ENCODE results near the gene PDS5A.
"Not testable (repeated sequence)": the region's sequence is repeated elsewhere in the genome, so short reads cannot be mapped to it uniquely, and the experiment has no call there.

Gene PDS5A

DNA sequence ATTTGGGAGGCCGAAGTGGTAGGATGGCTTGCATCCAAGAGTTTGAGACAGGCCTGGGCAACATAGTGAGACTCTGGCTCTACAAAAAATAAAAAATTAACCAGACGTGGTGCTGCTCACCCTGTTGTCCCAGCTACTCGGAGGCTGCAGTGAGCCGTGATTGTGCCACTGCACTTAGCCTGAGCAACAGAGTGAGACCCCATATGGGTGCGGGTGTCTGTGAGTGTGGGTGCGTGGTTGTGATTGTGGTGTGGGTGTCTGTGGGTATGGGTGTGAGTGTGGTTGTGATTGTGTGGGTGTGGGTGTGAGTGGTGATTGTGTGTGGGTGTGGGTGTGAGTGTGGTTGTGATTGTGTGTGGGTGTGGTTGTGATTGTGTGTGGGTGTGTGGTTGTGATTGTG, 165.2 kb downstream of the PDS5A start:
- no peaks in the 10 kb centered on the region for H3K27me3 ChIP-seq (ENCODE audit: control insufficient read depth, low read length)
- H4K20me1 ChIP-seq (ENCODE audit: control insufficient read depth, insufficient read depth, low read depth, low read length): no peaks in the 10 kb centered on the region
- H3K36me3 ChIP-seq (ENCODE audit: control insufficient read depth, low read length): no peaks in the 10 kb centered on the region
- H3K27ac ChIP-seq (ENCODE audit: low read depth, low read length): no peak overlapping the region
- H3K4me1 ChIP-seq (ENCODE audit: control insufficient read depth, low read length): peaks cover 5% of the 10 kb centered on the region; the same call in 1 of the 2 replicates
- peaks cover 15% of the 10 kb centered on the region for H3F3A ChIP-seq (ENCODE audit: control insufficient read depth, insufficient read depth)
- peaks cover 8% of the 10 kb centered on the region; the same call in 1 of the 2 replicates for H3K9me3 ChIP-seq (ENCODE audit: control insufficient read depth, insufficient read depth, low read length)
- TF ChIP-seq, protein P1, sequence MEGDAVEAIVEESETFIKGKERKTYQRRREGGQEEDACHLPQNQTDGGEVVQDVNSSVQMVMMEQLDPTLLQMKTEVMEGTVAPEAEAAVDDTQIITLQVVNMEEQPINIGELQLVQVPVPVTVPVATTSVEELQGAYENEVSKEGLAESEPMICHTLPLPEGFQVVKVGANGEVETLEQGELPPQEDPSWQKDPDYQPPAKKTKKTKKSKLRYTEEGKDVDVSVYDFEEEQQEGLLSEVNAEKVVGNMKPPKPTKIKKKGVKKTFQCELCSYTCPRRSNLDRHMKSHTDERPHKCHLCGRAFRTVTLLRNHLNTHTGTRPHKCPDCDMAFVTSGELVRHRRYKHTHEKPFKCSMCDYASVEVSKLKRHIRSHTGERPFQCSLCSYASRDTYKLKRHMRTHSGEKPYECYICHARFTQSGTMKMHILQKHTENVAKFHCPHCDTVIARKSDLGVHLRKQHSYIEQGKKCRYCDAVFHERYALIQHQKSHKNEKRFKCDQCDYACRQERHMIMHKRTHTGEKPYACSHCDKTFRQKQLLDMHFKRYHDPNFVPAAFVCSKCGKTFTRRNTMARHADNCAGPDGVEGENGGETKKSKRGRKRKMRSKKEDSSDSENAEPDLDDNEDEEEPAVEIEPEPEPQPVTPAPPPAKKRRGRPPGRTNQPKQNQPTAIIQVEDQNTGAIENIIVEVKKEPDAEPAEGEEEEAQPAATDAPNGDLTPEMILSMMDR (IDR thresholded peaks at IDR 0.05; ENCODE audit: low read depth, low read length, poor library complexity, severe bottlenecking): no peak
- TF ChIP-seq EZH2phosphoT487 (IDR thresholded peaks at IDR 0.05; ENCODE audit: borderline replicate concordance, low read length): no peak
- no peaks in the 10 kb centered on the region for H3K9me2 ChIP-seq (replicated peaks; ENCODE audit: control insufficient read depth, low read length)
- no peak overlapping the region for H3K4me2 ChIP-seq (ENCODE audit: low read length)
- no peak overlapping the region for H3K4me3 ChIP-seq (ENCODE audit: low read length)
- no peaks in the 10 kb centered on the region for H3K79me2 ChIP-seq (ENCODE audit: control insufficient read depth, low read length)

DNA sequence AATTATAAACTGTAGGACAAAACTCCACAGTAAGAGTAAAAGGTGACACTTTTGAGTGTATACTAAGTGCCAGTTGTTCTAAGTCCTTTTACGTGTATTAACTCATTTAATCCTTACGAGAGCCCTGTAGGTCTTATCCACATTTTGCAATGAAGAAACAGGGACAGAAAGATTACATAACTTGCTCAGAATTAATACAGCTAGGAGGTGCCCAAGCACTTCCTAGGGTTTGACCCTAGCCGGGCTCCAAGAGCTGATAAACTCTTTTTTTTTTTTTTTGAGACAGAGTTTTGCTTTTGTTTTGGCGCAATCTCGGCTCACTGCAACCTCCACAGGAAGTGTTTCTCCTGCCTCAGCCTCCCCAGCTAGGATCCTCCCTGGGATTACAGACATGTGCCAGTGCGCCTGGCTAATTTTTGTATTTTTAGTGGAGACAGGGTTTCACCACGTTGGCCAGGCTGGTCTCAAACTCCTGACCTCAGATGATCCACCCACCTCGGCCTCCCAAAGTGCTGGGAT, 169.4 kb downstream of the PDS5A start:
- H3F3A ChIP-seq (ENCODE audit: control insufficient read depth, insufficient read depth): no peaks in the 10 kb centered on the region
- no peaks in the 10 kb centered on the region for H3K4me1 ChIP-seq (ENCODE audit: control insufficient read depth, low read length)
- H3K4me3 ChIP-seq (ENCODE audit: low read length): no peak overlapping the region
- H4K20me1 ChIP-seq (ENCODE audit: control insufficient read depth, insufficient read depth, low read depth, low read length): no peaks in the 10 kb centered on the region
- H3K9me3 ChIP-seq (ENCODE audit: control insufficient read depth, insufficient read depth, low read length): no peaks in the 10 kb centered on the region; the same call in 1 of the 2 replicates
- no peak overlapping the region for H3K4me2 ChIP-seq (ENCODE audit: low read length)
- H3K79me2 ChIP-seq (ENCODE audit: control insufficient read depth, low read length): no peaks in the 10 kb centered on the region
- H3K27me3 ChIP-seq (ENCODE audit: control insufficient read depth, low read length): no peaks in the 10 kb centered on the region
- TF ChIP-seq, protein P1 (IDR thresholded peaks at IDR 0.05; ENCODE audit: low read depth, low read length, poor library complexity, severe bottlenecking): no peak
- TF ChIP-seq EZH2phosphoT487 (IDR thresholded peaks at IDR 0.05; ENCODE audit: borderline replicate concordance, low read length): no peak
- no peaks in the 10 kb centered on the region for H3K9me2 ChIP-seq (replicated peaks; ENCODE audit: control insufficient read depth, low read length)
- no peak overlapping the region for H3K27ac ChIP-seq (ENCODE audit: low read depth, low read length)
- H3K36me3 ChIP-seq (ENCODE audit: control insufficient read depth, low read length): no peaks in the 10 kb centered on the region

- Histone ChIP-seq H3K79me2 (ENCODE audit: control insufficient read depth, low read length) (no peaks in the 10 kb centered on the region), H3K9me2 (replicated peaks; ENCODE audit: control insufficient read depth, low read length) (no peaks in the 10 kb centered on the region), H3K4me3 (ENCODE audit: low read length) (no peak overlapping the region), H3F3A (ENCODE audit: control insufficient read depth, insufficient read depth) (no peaks in the 10 kb centered on the region), H3K27ac (ENCODE audit: low read depth, low read length) (no peak overlapping the region), H3K4me2 (ENCODE audit: low read length) (no peak overlapping the region), H3K36me3 (ENCODE audit: control insufficient read depth, low read length) (no peaks in the 10 kb centered on the region), H3K27me3 (ENCODE audit: control insufficient read depth, low read length) (no peaks in the 10 kb centered on the region), H3K9me3 (ENCODE audit: control insufficient read depth, insufficient read depth, low read length) (no peaks in the 10 kb centered on the region), H4K20me1 (ENCODE audit: control insufficient read depth, insufficient read depth, low read depth, low read length) (no peaks in the 10 kb centered on the region), H3K4me1 (ENCODE audit: control insufficient read depth, low read length) (no peaks in the 10 kb centered on the region)
- TF ChIP-seq EZH2phosphoT487 (IDR thresholded peaks at IDR 0.05; ENCODE audit: borderline replicate concordance, low read length): no peak
- TF ChIP-seq, protein P1 (IDR thresholded peaks at IDR 0.05; ENCODE audit: low read depth, low read length, poor library complexity, severe bottlenecking): no peak
Measured at GRCh38 chr4:39802005-39802404, 175.7 kb downstream of the PDS5A start.

- H3F3A ChIP-seq (ENCODE audit: control insufficient read depth, insufficient read depth); H3K36me3 ChIP-seq (ENCODE audit: control insufficient read depth, low read length); H3K4me3 ChIP-seq (ENCODE audit: low read length); H4K20me1 ChIP-seq (ENCODE audit: control insufficient read depth, insufficient read depth, low read depth, low read length); H3K4me2 ChIP-seq (ENCODE audit: low read length); H3K9me2 ChIP-seq (replicated peaks; ENCODE audit: control insufficient read depth, low read length); H3K9me3 ChIP-seq (ENCODE audit: control insufficient read depth, insufficient read depth, low read length); H3K27me3 ChIP-seq (ENCODE audit: control insufficient read depth, low read length); H3K27ac ChIP-seq (ENCODE audit: low read depth, low read length); H3K4me1 ChIP-seq (ENCODE audit: control insufficient read depth, low read length); H3K79me2 ChIP-seq (ENCODE audit: control insufficient read depth, low read length): not testable (repeated sequence)
Measured at GRCh38 chr4:39792976-39793375, 184.7 kb downstream of the PDS5A start.
